ENCODE results near the gene OGA.

DNA sequence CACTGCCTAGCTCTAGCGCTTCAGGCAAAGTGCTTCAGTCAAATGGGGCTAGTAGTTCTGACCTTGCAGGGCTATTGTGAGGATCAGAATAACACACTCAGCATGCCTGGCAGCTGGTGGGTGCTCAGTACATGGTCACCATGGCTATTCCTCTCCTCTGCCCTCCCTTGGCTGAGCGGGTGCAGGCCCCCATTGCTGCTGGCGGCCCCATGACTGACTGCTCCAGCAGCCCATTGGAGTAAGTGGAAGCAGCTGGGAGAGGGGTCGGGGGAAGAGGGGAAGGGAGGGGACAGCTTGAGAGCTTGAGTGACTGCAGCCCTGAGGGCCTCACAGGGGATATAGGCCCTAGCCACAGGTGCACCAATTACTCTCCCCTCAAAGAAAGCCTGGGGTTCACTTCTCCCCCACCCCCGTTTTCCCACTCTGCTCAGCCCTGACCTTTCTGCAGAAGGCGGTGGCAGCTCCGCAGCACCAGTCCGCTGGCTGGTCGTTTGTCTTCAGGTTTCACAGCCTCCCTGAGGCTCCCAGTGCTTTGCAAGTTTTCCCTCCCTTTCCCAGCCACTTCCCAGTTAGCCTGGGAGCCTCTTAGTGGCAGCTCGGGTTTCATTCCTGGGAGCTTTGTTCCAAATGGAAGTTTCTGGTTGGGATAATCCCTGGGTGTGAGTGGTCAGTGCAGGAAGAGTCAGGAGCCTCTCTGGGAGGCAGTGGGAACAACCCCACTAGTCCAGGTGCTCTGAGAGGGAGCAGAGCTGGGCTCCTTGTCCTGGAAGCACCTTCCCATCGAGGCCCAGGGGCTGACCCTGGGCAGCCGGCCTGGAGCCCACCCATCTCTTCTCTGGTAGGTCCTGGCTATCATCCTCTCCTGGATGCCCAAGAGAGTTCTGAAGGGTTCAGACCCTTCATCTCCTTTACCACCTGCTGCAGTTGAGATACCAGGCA lies 58.7 kb downstream of the OGA start:
- TF ChIP-seq, protein P1, sequence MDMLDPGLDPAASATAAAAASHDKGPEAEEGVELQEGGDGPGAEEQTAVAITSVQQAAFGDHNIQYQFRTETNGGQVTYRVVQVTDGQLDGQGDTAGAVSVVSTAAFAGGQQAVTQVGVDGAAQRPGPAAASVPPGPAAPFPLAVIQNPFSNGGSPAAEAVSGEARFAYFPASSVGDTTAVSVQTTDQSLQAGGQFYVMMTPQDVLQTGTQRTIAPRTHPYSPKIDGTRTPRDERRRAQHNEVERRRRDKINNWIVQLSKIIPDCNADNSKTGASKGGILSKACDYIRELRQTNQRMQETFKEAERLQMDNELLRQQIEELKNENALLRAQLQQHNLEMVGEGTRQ (CRISPR knock-in tag; IDR thresholded peaks at IDR 0.05), result no peak
- TF ChIP-seq ZNF785 (CRISPR knock-in tag; IDR thresholded peaks at IDR 0.05) (no peak), POLR2B (IDR thresholded peaks at IDR 0.05; ENCODE audit: low read depth, partially characterized antibody) (no peak), ETV6 (IDR thresholded peaks at IDR 0.05; ENCODE audit: borderline replicate concordance in 1 of 2, low read depth in 2 of 2, low read length in 1 of 2) (no peak), ETV6 (CRISPR knock-in tag; IDR thresholded peaks at IDR 0.05; ENCODE audit: borderline replicate concordance) (no peak), POLR2A (conservative IDR thresholded peaks at IDR 0.05) (no peak), TGIF2 (CRISPR knock-in tag; IDR thresholded peaks at IDR 0.05) (no peak), KDM1A (IDR thresholded peaks at IDR 0.05) (no peak), ZNF274 (IDR thresholded peaks at IDR 0.05; ENCODE audit: borderline replicate concordance, low read depth, low read length) (no peak), TCF7L2 (IDR thresholded peaks at IDR 0.05; ENCODE audit: low read depth, low read length) (no peak)
- TF ChIP-seq, protein P2, sequence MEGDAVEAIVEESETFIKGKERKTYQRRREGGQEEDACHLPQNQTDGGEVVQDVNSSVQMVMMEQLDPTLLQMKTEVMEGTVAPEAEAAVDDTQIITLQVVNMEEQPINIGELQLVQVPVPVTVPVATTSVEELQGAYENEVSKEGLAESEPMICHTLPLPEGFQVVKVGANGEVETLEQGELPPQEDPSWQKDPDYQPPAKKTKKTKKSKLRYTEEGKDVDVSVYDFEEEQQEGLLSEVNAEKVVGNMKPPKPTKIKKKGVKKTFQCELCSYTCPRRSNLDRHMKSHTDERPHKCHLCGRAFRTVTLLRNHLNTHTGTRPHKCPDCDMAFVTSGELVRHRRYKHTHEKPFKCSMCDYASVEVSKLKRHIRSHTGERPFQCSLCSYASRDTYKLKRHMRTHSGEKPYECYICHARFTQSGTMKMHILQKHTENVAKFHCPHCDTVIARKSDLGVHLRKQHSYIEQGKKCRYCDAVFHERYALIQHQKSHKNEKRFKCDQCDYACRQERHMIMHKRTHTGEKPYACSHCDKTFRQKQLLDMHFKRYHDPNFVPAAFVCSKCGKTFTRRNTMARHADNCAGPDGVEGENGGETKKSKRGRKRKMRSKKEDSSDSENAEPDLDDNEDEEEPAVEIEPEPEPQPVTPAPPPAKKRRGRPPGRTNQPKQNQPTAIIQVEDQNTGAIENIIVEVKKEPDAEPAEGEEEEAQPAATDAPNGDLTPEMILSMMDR (IDR thresholded peaks at IDR 0.05 in 2 of 3, conservative IDR thresholded peaks at IDR 0.05 in 1 of 3; ENCODE audit: insufficient read depth in 2 of 3, low read depth in 1 of 3, low read length in 3 of 3), result no peak
- TF ChIP-seq, protein P3, sequence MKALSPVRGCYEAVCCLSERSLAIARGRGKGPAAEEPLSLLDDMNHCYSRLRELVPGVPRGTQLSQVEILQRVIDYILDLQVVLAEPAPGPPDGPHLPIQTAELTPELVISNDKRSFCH (CRISPR knock-in tag; IDR thresholded peaks at IDR 0.05), result no peak
- TF ChIP-seq, protein P3 (tag; IDR thresholded peaks at IDR 0.05), result no peak
- TF ChIP-seq, protein P4, sequence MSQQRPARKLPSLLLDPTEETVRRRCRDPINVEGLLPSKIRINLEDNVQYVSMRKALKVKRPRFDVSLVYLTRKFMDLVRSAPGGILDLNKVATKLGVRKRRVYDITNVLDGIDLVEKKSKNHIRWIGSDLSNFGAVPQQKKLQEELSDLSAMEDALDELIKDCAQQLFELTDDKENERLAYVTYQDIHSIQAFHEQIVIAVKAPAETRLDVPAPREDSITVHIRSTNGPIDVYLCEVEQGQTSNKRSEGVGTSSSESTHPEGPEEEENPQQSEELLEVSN (IDR thresholded peaks at IDR 0.05; ENCODE audit: borderline replicate concordance in 1 of 2, extremely low read depth in 1 of 2, insufficient read depth in 1 of 2, insufficient read length in 1 of 2, low read depth in 1 of 2, low read length in 1 of 2, poor library complexity in 1 of 2, severe bottlenecking in 1 of 2), result no peak

Data from K562 (cell line).